Dermis lymphatic vessel endothelial cell (primary cell): ENCODE results near the gene ECT2L. TPM values are rescaled to one million over a fixed set of nuclear protein-coding genes. Genes with fewer than 3 reads are reported as not detected.

ENCODE experiments used
- total RNA-seq: library from RNA; depleted of rRNA; stranded (reverse); fragments of >200 nt; gene quantifications from 2 replicates; pipeline ENCODE4 v1.2.1, GENCODE V29; 2014

ECT2L gene, protein sequence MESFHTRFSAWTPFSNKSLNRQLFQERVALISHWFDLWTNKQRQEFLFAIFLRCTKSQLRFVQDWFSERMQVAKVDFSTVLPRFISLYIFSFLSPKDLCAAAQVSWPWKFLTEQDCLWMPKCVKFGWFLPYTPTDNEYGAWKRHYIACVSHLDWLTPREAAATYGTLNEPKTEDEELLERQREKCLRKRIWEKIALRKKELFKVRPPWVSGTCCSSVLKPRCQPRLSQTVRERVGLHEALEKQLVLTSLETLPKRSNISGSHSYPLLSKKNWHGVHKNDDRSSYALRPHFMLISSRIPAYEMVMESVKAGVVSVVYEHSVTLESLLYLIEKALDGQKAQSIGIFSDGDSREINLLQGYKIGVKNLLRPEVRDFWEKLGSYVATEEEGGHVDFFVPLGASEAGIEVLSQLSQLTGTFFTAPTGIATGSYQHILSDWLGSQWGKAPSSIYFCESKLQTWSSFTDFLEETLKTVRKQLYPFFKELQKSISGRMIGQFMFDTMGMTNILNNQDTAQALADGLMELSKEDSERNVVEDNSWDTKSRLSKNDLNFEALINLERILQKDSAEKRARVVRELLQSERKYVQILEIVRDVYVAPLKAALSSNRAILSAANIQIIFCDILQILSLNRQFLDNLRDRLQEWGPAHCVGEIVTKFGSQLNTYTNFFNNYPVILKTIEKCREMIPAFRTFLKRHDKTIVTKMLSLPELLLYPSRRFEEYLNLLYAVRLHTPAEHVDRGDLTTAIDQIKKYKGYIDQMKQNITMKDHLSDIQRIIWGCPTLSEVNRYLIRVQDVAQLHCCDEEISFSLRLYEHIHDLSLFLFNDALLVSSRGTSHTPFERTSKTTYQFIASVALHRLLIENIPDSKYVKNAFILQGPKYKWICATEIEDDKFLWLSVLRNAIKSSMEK
- under 0.01 TPM in 1 of 2 replicates, not detected in the other for total RNA-seq

GRCh38 chr6:138795809-138796603, at the start of gene ECT2L:
Gene ECT2L (plus strand): TSS chr6:138796087. CDS start chr6:138813275, 17,188 bp downstream.

DNA sequence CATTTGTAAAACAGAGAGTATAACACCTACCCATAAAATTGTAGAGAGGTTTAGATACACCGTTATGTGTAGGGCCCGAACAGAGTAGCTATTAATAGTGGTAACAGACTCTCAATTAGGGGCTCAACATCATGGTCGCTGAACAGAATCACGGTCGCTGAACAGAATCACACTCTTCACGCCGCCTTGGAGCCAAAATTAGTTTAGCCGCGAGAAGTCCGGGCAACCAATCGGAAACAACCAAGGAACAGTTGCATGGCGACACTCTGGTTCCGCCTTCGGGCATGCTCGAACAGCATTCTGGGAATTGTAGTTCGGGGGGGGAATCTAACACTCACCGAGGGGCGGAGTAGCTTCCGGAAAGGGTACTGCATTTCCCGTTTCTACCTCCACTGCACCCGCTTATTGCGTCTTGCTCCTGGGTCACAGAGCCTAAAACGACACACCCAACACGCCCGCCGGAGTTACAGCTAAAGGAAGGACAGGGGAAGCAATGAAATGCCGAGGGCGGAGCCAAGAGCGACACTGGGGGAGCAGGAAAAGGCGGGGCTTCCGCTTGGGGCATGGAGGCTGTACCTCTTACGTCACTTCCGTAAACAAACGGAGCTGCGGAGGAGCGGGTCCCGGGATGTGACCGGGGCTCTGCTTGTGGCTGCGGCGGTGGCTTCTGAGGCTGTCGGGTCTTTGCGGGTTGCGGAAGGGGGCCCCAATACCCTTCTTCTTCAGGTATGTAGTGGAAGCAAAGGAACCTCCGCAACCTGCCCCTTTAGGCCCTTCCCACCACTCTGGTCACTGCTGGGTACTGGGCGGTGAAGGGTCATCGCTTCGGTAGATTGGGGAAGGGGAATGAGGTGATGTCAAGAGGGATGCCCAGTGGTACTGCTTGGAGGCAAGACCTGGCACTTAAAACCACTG, 22.5 kb upstream of the ECT2L start, which contains the start of gene CCDC28A:
TSS of gene CCDC28A (plus strand) at position 593 of the 915 bp plus-strand sequence. CDS start 2,352 bp downstream, outside the sequence.

Other genes starting within 250 kb of the ECT2L start
- gene CCDC28A, start 22.3 kb upstream of the ECT2L start, total RNA-seq = 19.2 and 27.2 TPM in 2 replicates
- 18.7 and 22.3 TPM in 2 replicates for gene REPS1, start 192.2 kb downstream of the ECT2L start, total RNA-seq
- 5.2 and 5.9 TPM in 2 replicates for gene ABRACL, start 232.7 kb downstream of the ECT2L start, total RNA-seq